ENCODE results near the gene CTNNA3. TPM values are rescaled to one million over a fixed set of nuclear protein-coding genes. Genes with fewer than 3 reads are reported as not detected.

Gene CTNNA3
- total and polyA plus RNA-seq, 2 donors (not counting 3 experiments of a cell fraction or from before 2014, with no cell fraction given): not detected

- no peak for DNase-seq (ENCODE audit: low read depth, low spot score)
- H3K36me3 ChIP-seq (ENCODE audit: control insufficient read depth in 2 of 2, extremely low read depth in 1 of 2, insufficient read depth in 2 of 2, low read length in 2 of 2): no peaks in the 10 kb centered on the region
- H3K9me1 ChIP-seq (replicated peaks; ENCODE audit: control insufficient read depth, extremely low read depth, insufficient read depth, low read length): no peaks in the 10 kb centered on the region
- H4K20me1 ChIP-seq (replicated peaks; ENCODE audit: control insufficient read depth, extremely low read depth, insufficient read depth, low read length): no peaks in the 10 kb centered on the region
- H3K27ac ChIP-seq (ENCODE audit: insufficient read depth, low read depth, low read length): no peak overlapping the region
- intact Hi-C loops (cut with micrococcal nuclease) (no loop called here), dilution Hi-C loops (cut with MboI; ENCODE audit: extremely low pct_ligation_motif_present, low sequenced_read_pairs) (no loop called here)
- no TSS peak for BruUV-seq (replicated peaks)
- no peaks in the 10 kb centered on the region for H3K27me3 ChIP-seq (ENCODE audit: control insufficient read depth in 2 of 2, insufficient read depth in 2 of 2, low read length in 2 of 2)
- no peak overlapping the region for H2AFZ ChIP-seq (ENCODE audit: low read depth, low read length)
- TF ChIP-seq MYC (IDR thresholded peaks at IDR 0.05; ENCODE audit: low read depth, low read length) (no peak), POLR2AphosphoS5 (IDR thresholded peaks at IDR 0.05; ENCODE audit: insufficient read depth, low read depth, low read length) (no peak), CTCF (IDR thresholded peaks at IDR 0.05; ENCODE audit: extremely low read depth in 1 of 2, insufficient read depth in 1 of 2, low read depth in 1 of 2, low read length in 2 of 2) (no peak)
- no peak overlapping the region for H3K4me3 ChIP-seq (replicated peaks in 1 of 3; ENCODE audit: insufficient read depth in 1 of 3, low read depth in 1 of 3, low read length in 3 of 3)
- ChIA-PET CTCF (no interaction called here), POLR2A (no interaction called here)
- H3K79me2 ChIP-seq (ENCODE audit: control insufficient read depth, insufficient read depth, low read length): no peaks in the 10 kb centered on the region
- no peaks in the 10 kb centered on the region for H3K4me1 ChIP-seq (ENCODE audit: control insufficient read depth, extremely low read depth, insufficient read depth, low read length)
- no peak overlapping the region for H3K4me2 ChIP-seq (ENCODE audit: insufficient read depth, low read length)
- FAIRE-seq: no peak
- no peak overlapping the region for H3K9ac ChIP-seq (replicated peaks; ENCODE audit: extremely low read depth, insufficient read depth, low read length)
- no peaks in the 10 kb centered on the region for H3K9me3 ChIP-seq (replicated peaks; ENCODE audit: control insufficient read depth, insufficient read depth, low read length)
Measured at GRCh38 chr10:66671562-66671961, 1024.4 kb downstream of the CTNNA3 start.

- intact Hi-C loops (cut with micrococcal nuclease): no loop called here
- H3K9me1 ChIP-seq (replicated peaks; ENCODE audit: control insufficient read depth, extremely low read depth, insufficient read depth, low read length): no peaks in the 10 kb centered on the region
- no TSS peak for BruUV-seq (replicated peaks)
- FAIRE-seq (no peak), DNase-seq (ENCODE audit: low read depth, low spot score) (no peak)
- H3K27me3 ChIP-seq (ENCODE audit: control insufficient read depth in 2 of 2, insufficient read depth in 2 of 2, low read length in 2 of 2): no peaks in the 10 kb centered on the region
- TF ChIP-seq EZH2 (IDR thresholded peaks at IDR 0.05; ENCODE audit: borderline replicate concordance, low read depth, low read length, severe bottlenecking): no peak
- no peak for TF ChIP-seq JUN (IDR thresholded peaks at IDR 0.05; ENCODE audit: borderline replicate concordance, insufficient read depth, insufficient read length, low read depth)
- no peak for TF ChIP-seq MYC (IDR thresholded peaks at IDR 0.05; ENCODE audit: low read depth, low read length)
- no peak for TF ChIP-seq MAX (IDR thresholded peaks at IDR 0.05; ENCODE audit: insufficient read depth, insufficient read length)
- no peak for TF ChIP-seq POLR2A (IDR thresholded peaks at IDR 0.05; ENCODE audit: low read depth, low read length)
- no peak for TF ChIP-seq GATA2 (IDR thresholded peaks at IDR 0.05; ENCODE audit: insufficient read depth, insufficient read length, low read depth, low read length)
- no peak for TF ChIP-seq POLR2AphosphoS5 (IDR thresholded peaks at IDR 0.05; ENCODE audit: insufficient read depth, low read depth, low read length)
- no peak for TF ChIP-seq FOS (IDR thresholded peaks at IDR 0.05; ENCODE audit: borderline replicate concordance, insufficient read depth, low read length)
- no peak for TF ChIP-seq CTCF (IDR thresholded peaks at IDR 0.05; ENCODE audit: extremely low read depth in 1 of 2, insufficient read depth in 1 of 2, low read depth in 1 of 2, low read length in 2 of 2)
- dilution Hi-C loops (cut with MboI; ENCODE audit: extremely low pct_ligation_motif_present, low sequenced_read_pairs): no loop called here
- H3K4me3 ChIP-seq (replicated peaks in 1 of 3; ENCODE audit: insufficient read depth in 1 of 3, low read depth in 1 of 3, low read length in 3 of 3): no peak overlapping the region
- ChIA-PET POLR2A (no interaction called here), CTCF (no interaction called here)
- H3K27ac ChIP-seq (ENCODE audit: insufficient read depth, low read depth, low read length): no peak overlapping the region
- H3K79me2 ChIP-seq (ENCODE audit: control insufficient read depth, insufficient read depth, low read length): no peaks in the 10 kb centered on the region
- no peak overlapping the region for H2AFZ ChIP-seq (ENCODE audit: low read depth, low read length)
- H3K9me3 ChIP-seq (replicated peaks; ENCODE audit: control insufficient read depth, insufficient read depth, low read length): no peaks in the 10 kb centered on the region
- no peak overlapping the region for H3K9ac ChIP-seq (replicated peaks; ENCODE audit: extremely low read depth, insufficient read depth, low read length)
- no peak overlapping the region for H3K4me2 ChIP-seq (ENCODE audit: insufficient read depth, low read length)
- H3K36me3 ChIP-seq (ENCODE audit: control insufficient read depth in 2 of 2, extremely low read depth in 1 of 2, insufficient read depth in 2 of 2, low read length in 2 of 2): no peaks in the 10 kb centered on the region
- H4K20me1 ChIP-seq (replicated peaks; ENCODE audit: control insufficient read depth, extremely low read depth, insufficient read depth, low read length): no peaks in the 10 kb centered on the region
- no peaks in the 10 kb centered on the region for H3K4me1 ChIP-seq (ENCODE audit: control insufficient read depth, extremely low read depth, insufficient read depth, low read length)
Measured at GRCh38 chr10:66671064-66671463, 1024.9 kb downstream of the CTNNA3 start.
